ENCODE results near the gene RBM19. TPM values are rescaled to one million over a fixed set of nuclear protein-coding genes. Genes with fewer than 3 reads are reported as not detected.

The RBM19 gene
- total RNA-seq, 1 experiment from 2014 or later = 29.2 TPM

DNA sequence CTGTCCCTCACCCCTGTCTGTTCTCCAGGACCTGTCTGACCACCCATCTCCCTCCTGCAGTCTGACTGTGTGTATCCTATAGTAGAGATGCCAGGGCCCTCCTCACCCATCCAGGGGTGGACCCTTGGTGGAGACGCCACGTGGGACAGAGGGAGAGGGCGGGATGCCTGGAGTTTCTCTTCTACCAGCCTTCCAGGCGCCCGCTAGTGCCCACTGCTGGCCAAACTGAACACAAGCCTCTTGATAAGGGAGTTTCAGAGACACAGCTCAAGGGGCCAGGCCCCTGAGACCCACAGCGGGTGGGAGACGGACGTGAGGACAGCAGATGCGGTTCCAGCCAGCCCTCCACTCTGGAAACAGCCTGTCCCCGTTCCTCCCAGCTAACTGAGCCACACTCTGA is 147.3 kb downstream of the RBM19 start:
- H3K4me1 Mint-ChIP-seq (ENCODE audit: insufficient read depth, unreplicated experiment) = no peaks in the 10 kb centered on the region

DNA sequence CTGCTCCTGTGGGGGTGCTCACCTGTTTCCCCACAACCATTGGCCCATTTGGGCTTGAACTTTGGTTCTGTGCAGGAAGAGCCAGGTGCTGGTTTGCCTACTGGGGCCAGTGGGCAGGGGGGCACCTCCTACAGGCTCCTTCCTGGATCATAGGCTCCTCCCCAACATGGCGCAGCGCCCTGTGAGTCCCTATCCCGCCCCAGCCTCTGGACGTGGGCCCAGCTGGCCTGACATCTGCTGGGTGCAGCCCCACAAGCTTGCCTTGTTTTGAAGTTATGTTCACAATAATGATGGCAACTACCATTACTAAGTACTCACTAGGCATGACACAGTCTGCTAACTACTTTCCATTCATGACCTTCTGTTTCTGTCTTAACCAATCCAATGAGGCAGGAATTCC is 147.8 kb downstream of the RBM19 start:
- no peaks in the 10 kb centered on the region for H3K4me1 Mint-ChIP-seq (ENCODE audit: insufficient read depth, unreplicated experiment)
- H3K27me3 Mint-ChIP-seq (ENCODE audit: insufficient read depth, unreplicated experiment) = no peaks in the 10 kb centered on the region
- ChIA-PET CTCF (no interaction called here), POLR2A (no interaction called here)
- intact Hi-C loops (cut with micrococcal nuclease) = no loop called here
- no peak overlapping the region for H3K4me3 Mint-ChIP-seq (ENCODE audit: unreplicated experiment)
- BruUV-seq (replicated peaks) = no TSS peak
- H3K36me3 Mint-ChIP-seq (ENCODE audit: insufficient read depth, unreplicated experiment) = peaks cover 19% of the 10 kb centered on the region
- TF ChIP-seq, protein P1, sequence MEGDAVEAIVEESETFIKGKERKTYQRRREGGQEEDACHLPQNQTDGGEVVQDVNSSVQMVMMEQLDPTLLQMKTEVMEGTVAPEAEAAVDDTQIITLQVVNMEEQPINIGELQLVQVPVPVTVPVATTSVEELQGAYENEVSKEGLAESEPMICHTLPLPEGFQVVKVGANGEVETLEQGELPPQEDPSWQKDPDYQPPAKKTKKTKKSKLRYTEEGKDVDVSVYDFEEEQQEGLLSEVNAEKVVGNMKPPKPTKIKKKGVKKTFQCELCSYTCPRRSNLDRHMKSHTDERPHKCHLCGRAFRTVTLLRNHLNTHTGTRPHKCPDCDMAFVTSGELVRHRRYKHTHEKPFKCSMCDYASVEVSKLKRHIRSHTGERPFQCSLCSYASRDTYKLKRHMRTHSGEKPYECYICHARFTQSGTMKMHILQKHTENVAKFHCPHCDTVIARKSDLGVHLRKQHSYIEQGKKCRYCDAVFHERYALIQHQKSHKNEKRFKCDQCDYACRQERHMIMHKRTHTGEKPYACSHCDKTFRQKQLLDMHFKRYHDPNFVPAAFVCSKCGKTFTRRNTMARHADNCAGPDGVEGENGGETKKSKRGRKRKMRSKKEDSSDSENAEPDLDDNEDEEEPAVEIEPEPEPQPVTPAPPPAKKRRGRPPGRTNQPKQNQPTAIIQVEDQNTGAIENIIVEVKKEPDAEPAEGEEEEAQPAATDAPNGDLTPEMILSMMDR (IDR thresholded peaks at IDR 0.05; ENCODE audit: unreplicated experiment) = no peak
- no peak for DNase-seq (ENCODE audit: unreplicated experiment)
- no peak overlapping the region for H3K27ac Mint-ChIP-seq (ENCODE audit: low read depth, unreplicated experiment)
- H3K9me3 Mint-ChIP-seq (ENCODE audit: unreplicated experiment) = no peaks in the 10 kb centered on the region

More for the DNA sequence above, 147.3 kb downstream of the RBM19 start:
- peaks cover 19% of the 10 kb centered on the region for H3K36me3 Mint-ChIP-seq (ENCODE audit: insufficient read depth, unreplicated experiment)
- H3K4me3 Mint-ChIP-seq (ENCODE audit: unreplicated experiment) = no peak overlapping the region
- H3K9me3 Mint-ChIP-seq (ENCODE audit: unreplicated experiment) = no peaks in the 10 kb centered on the region
- TF ChIP-seq, protein P1 (IDR thresholded peaks at IDR 0.05; ENCODE audit: unreplicated experiment) = no peak
- POLR2A ChIA-PET = no interaction called here
- CTCF ChIA-PET = no interaction called here
- intact Hi-C loops (cut with micrococcal nuclease) = no loop called here
- no peak overlapping the region for H3K27ac Mint-ChIP-seq (ENCODE audit: low read depth, unreplicated experiment)
- BruUV-seq (replicated peaks) = no TSS peak
- no peak for DNase-seq (ENCODE audit: unreplicated experiment)
- no peaks in the 10 kb centered on the region for H3K27me3 Mint-ChIP-seq (ENCODE audit: insufficient read depth, unreplicated experiment)

DNA sequence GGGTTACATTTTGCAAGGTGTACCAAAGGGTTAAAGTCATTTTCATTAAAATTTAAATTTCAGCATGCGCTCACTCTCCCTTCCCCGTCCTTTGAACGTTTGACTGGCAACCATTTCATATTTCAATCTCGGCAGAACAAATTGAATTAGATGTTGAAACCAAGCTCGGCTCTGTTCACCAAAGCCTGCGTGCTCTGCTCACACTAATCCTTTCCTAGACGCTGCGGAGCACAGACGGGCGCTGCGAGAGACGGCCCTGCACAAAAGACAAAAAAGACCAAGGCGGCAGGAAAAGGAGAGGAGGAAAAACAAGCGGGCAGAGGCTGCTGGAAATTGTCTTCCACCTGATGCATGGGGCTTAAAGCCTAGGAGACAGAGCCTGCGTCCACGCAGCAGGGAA is 149.3 kb downstream of the RBM19 start:
- Mint-ChIP-seq H3K36me3 (ENCODE audit: insufficient read depth, unreplicated experiment) (peaks cover 12% of the 10 kb centered on the region), H3K27me3 (ENCODE audit: insufficient read depth, unreplicated experiment) (no peaks in the 10 kb centered on the region), H3K4me1 (ENCODE audit: insufficient read depth, unreplicated experiment) (no peaks in the 10 kb centered on the region), H3K4me3 (ENCODE audit: unreplicated experiment) (no peak overlapping the region), H3K9me3 (ENCODE audit: unreplicated experiment) (no peaks in the 10 kb centered on the region), H3K27ac (ENCODE audit: low read depth, unreplicated experiment) (no peak overlapping the region)
- no peak for DNase-seq (ENCODE audit: unreplicated experiment)
- TF ChIP-seq, protein P1 (IDR thresholded peaks at IDR 0.05; ENCODE audit: unreplicated experiment) = no peak
- ChIA-PET CTCF (interaction anchor here (0.7 kb wide), 1 partner anchor 56 kb away, joined by 4 read pairs; no protein-coding TSS in a partner anchor), POLR2A (no interaction called here)
- no TSS peak for BruUV-seq (replicated peaks)
- intact Hi-C loops (cut with micrococcal nuclease) = no loop called here

DNA sequence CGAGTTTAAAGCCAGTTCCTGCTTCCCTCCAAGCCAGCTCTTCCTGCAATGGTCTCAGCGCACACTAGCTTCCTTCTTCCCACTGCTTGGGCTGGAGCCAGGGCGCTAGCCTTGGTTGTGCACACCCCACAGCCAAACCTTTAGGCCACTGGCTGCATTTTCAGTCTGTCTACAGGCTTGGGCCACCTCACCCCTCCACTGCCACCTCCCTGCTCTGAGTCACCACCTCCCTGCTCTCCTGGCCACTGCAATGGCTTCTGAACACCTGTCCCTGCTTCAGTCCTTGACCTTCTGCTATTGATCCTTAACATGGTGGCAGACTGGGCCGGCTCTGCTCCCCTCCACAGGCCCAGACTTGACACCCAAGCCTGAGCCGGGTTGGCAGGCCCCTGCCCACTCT is 151.1 kb downstream of the RBM19 start:
- intact Hi-C loops (cut with micrococcal nuclease) = no loop called here
- no TSS peak for BruUV-seq (replicated peaks)
- Mint-ChIP-seq H3K4me1 (ENCODE audit: insufficient read depth, unreplicated experiment) (no peaks in the 10 kb centered on the region), H3K4me3 (ENCODE audit: unreplicated experiment) (no peak overlapping the region), H3K9me3 (ENCODE audit: unreplicated experiment) (no peaks in the 10 kb centered on the region), H3K27ac (ENCODE audit: low read depth, unreplicated experiment) (peak overlapping the region; percentile 33), H3K36me3 (ENCODE audit: insufficient read depth, unreplicated experiment) (peaks cover 4% of the 10 kb centered on the region), H3K27me3 (ENCODE audit: insufficient read depth, unreplicated experiment) (no peaks in the 10 kb centered on the region)
- DNase-seq (ENCODE audit: unreplicated experiment) = no peak
- ChIA-PET CTCF (interaction anchor here (0.8 kb wide), 1 partner anchor 1088 kb away, joined by 3 read pairs; no protein-coding TSS in a partner anchor), POLR2A (no interaction called here)
- TF ChIP-seq, protein P1 (IDR thresholded peaks at IDR 0.05; ENCODE audit: unreplicated experiment) = no peak
